GM12878 (cell line): ENCODE measurements around the gene DDX39A. TPM values are rescaled to one million over a fixed set of nuclear protein-coding genes. Genes with fewer than 3 reads are reported as not detected.

Experiments used
- ATF7 ChIP-seq: fragments of 450-650 bp; IDR thresholded peaks from 2 replicates; pipeline ENCODE4 v1.6.1; 2016; ENCODE audit warnings: low read depth, mild to moderate bottlenecking
- CBX3 ChIP-seq: fragments of 200-600 bp; sonication (generic); IDR thresholded peaks from 2 replicates; pipeline ENCODE4 v1.6.1; 2016; ENCODE audit warnings: low read depth, borderline replicate concordance
- CHD2 ChIP-seq: IDR thresholded peaks from 2 replicates; pipeline ENCODE4 v1.6.1; 2011; ENCODE audit warnings: low read depth, low read length, improper control_type of control experiment, borderline replicate concordance
- CREB1 ChIP-seq: IDR thresholded peaks from 2 replicates; pipeline ENCODE4 v1.6.1; 2012; ENCODE audit warnings: low read depth, mild to moderate bottlenecking, inconsistent platforms
- DPF2 ChIP-seq: fragments of 450-650 bp; IDR thresholded peaks from 2 replicates; pipeline ENCODE4 v1.6.1; 2017; ENCODE audit warnings: mild to moderate bottlenecking
- EED ChIP-seq: sonication (generic); IDR thresholded peaks from 2 replicates; pipeline ENCODE4 v1.6.1; 2016; ENCODE audit warnings: antibody characterized with exemption, low read depth
- ESRRA ChIP-seq: IDR thresholded peaks from 2 replicates; pipeline ENCODE4 v1.6.1; 2012; ENCODE audit warnings: mild to moderate bottlenecking, low read length, improper control_type of control experiment
- EZH2 ChIP-seq: IDR thresholded peaks from 2 replicates; pipeline ENCODE4 v1.6.1; 2012; ENCODE audit warnings: low read depth, mild to moderate bottlenecking, control low read depth, inconsistent platforms, low read length, borderline replicate concordance; ENCODE audit not compliant: control insufficient read depth
- FOXM1 ChIP-seq: IDR thresholded peaks from 2 replicates; pipeline ENCODE4 v1.6.1; 2012; ENCODE audit warnings: low read depth, mild to moderate bottlenecking, inconsistent platforms, low read length, moderate library complexity
- LARP7 ChIP-seq: fragments of 450-650 bp; IDR thresholded peaks from 2 replicates; pipeline ENCODE4 v1.6.1; 2017; ENCODE audit warnings: mild to moderate bottlenecking
- NFXL1 ChIP-seq: fragments of 450-650 bp; IDR thresholded peaks from 2 replicates; pipeline ENCODE4 v1.6.1; 2017; ENCODE audit warnings: antibody characterized with exemption, mild to moderate bottlenecking, borderline replicate concordance
- NFYA ChIP-seq: IDR thresholded peaks from 2 replicates; pipeline ENCODE4 v1.6.1; 2011; ENCODE audit warnings: low read depth, mild to moderate bottlenecking, low read length, improper control_type of control experiment, borderline replicate concordance
- NR2C2 ChIP-seq: IDR thresholded peaks from 2 replicates; pipeline ENCODE4 v1.6.1; 2011; ENCODE audit warnings: borderline replicate concordance, low read depth; ENCODE audit not compliant: control insufficient read depth, insufficient read length
- NR2F1 ChIP-seq: fragments of 450-650 bp; conservative IDR thresholded peaks from 2 replicates; pipeline ENCODE4 v1.6.1; 2017; ENCODE audit warnings: mild to moderate bottlenecking
- PML ChIP-seq: IDR thresholded peaks from 2 replicates; pipeline ENCODE4 v1.6.1; 2012; ENCODE audit warnings: low read length, inconsistent platforms
- POLR2A ChIP-seq: IDR thresholded peaks from 2 replicates; pipeline ENCODE4 v1.6.1; 2011; ENCODE audit warnings: low read depth, mild to moderate bottlenecking, low read length
- RB1 ChIP-seq: fragments of 450-650 bp; formaldehyde crosslinking; IDR thresholded peaks from 2 replicates; pipeline ENCODE4 v1.6.1; 2017; ENCODE audit warnings: mild to moderate bottlenecking, borderline replicate concordance
- RBBP5 ChIP-seq: fragments of 200-600 bp; sonication (generic); conservative IDR thresholded peaks from 2 replicates; pipeline ENCODE4 v1.6.1; 2016
- RCOR1 ChIP-seq: conservative IDR thresholded peaks from 2 replicates; pipeline ENCODE4 v1.6.1; 2012; ENCODE audit warnings: low read depth, low read length, improper control_type of control experiment
- RFX5 ChIP-seq: IDR thresholded peaks from 2 replicates; pipeline ENCODE4 v1.6.1; 2011; ENCODE audit warnings: low read depth, low read length, improper control_type of control experiment
- YBX1 ChIP-seq: fragments of 450-650 bp; IDR thresholded peaks from 2 replicates; pipeline ENCODE4 v1.6.1; 2016; ENCODE audit warnings: antibody characterized with exemption
- ZBED1 ChIP-seq: IDR thresholded peaks from 2 replicates; pipeline ENCODE4 v1.6.1; 2016; ENCODE audit warnings: borderline replicate concordance
- polyA plus RNA-seq, 11 experiments: library from polyadenylated mRNA; depleted of rRNA in 4 of 11; unstranded in 6 of 11; stranded (reverse) in 5 of 11; fragments of >200 nt; fragmentation: Nextera tagmentation in 4 of 11; fragmentation: Illumina TruSeq in 1 of 11; extraction: Ambion mirVana in 4 of 11; extraction: Trizol in 1 of 11; gene quantifications; 1 replicate in 1 of 11; 2 replicates in 10 of 11; pipeline versions ENCODE4 v1.2.1 to v1.2.3, GENCODE V29; 2011 to 2016; ENCODE audit warnings: inconsistent platforms in 2 of 11, missing spikeins in 2 of 11, low read depth in 1 of 11
- total RNA-seq, 4 experiments: library from RNA; depleted of rRNA in 3 of 4; stranded (reverse); fragments of >200 nt in 3 of 4; fragmentation: Illumina TruSeq in 1 of 4; extraction: Trizol in 1 of 4; gene quantifications; 2 replicates each; pipeline versions ENCODE4 v1.2.1 to v1.2.3, GENCODE V29; 2013 to 2021
- TF ChIP-seq, protein P1 (sequence below): fragments of 450-650 bp; IDR thresholded peaks from 2 replicates; pipeline ENCODE4 v1.6.1; 2017; ENCODE audit warnings: mild to moderate bottlenecking
- TF ChIP-seq, protein P2 (sequence below): fragments of 450-650 bp; IDR thresholded peaks from 2 replicates; pipeline ENCODE4 v1.6.1; 2017; ENCODE audit warnings: borderline replicate concordance
- TF ChIP-seq, protein P3 (sequence below): IDR thresholded peaks from 2 replicates; pipeline ENCODE4 v1.6.1; 2012; ENCODE audit warnings: improper control_type of control experiment, low read depth, low read length; ENCODE audit not compliant: insufficient replicate concordance

Gene DDX39A
- total and polyA plus RNA-seq, 10 of the 15 experiments (the other 5 are each of a cell fraction or from before 2014, with no cell fraction given) = 113 to 378 (median 224) TPM

DNA sequence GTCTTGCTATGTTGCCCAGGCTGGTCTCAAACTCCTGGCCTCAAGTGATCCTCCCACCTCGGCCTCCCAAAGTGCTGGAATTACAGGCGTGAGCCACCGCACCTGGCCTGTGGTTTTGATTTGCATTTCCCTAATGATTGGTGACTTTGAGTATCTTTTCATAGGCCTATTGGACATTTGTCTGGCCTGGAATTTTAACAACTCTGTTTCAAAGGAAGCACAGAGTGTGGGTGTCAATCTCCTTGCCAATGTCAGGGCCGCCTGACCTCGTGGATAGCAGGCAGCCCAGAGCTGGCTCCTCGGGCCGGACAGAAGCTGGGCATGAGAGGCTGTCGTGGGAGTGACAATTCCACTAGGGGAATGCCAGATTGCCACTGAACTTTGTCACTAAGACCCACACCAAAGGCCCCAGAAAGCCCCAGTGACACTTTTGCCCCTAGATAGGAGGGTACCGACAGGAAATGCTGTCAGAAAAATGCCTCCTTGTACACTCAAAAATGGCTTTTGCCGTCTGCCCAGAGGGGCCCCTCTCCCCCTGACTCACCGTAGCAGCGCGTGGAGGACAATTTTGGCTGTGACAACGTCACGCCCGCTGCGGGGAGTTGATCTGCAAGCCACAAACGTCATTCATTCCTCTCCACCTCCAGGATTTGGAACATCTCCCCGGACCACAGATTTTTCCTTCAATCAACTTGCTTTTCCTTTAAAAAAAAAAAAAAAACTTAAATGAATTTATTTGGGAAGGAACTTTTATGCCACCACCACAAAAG, 49.6 kb downstream of the DDX39A start (continued):
- TF ChIP-seq PML (peak; percentile 46; the same call in 1 of the 2 replicates), ATF7 (peak; percentile 86), CREB1 (peak; percentile 89), DPF2 (peak; percentile 91), EED (peak; percentile 87), EZH2 (no peak), RB1 (no peak), CBX3 (no peak), FOXM1 (peak; percentile 84; the same call in 1 of the 2 replicates), NFXL1 (no peak), ESRRA (no peak), ZBED1 (peak; percentile 64; the same call in 1 of the 2 replicates), LARP7 (no peak), RCOR1 (no peak), RFX5 (no peak), RBBP5 (no peak), CHD2 (peak; percentile 55; the same call in 1 of the 2 replicates), NR2F1 (peak; percentile 98), NR2C2 (no peak), NFYA (no peak), POLR2A (peak; percentile 44), YBX1 (no peak)
- TF ChIP-seq, protein P1, sequence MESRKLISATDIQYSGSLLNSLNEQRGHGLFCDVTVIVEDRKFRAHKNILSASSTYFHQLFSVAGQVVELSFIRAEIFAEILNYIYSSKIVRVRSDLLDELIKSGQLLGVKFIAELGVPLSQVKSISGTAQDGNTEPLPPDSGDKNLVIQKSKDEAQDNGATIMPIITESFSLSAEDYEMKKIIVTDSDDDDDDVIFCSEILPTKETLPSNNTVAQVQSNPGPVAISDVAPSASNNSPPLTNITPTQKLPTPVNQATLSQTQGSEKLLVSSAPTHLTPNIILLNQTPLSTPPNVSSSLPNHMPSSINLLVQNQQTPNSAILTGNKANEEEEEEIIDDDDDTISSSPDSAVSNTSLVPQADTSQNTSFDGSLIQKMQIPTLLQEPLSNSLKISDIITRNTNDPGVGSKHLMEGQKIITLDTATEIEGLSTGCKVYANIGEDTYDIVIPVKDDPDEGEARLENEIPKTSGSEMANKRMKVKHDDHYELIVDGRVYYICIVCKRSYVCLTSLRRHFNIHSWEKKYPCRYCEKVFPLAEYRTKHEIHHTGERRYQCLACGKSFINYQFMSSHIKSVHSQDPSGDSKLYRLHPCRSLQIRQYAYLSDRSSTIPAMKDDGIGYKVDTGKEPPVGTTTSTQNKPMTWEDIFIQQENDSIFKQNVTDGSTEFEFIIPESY = no peak
- TF ChIP-seq, protein P2, sequence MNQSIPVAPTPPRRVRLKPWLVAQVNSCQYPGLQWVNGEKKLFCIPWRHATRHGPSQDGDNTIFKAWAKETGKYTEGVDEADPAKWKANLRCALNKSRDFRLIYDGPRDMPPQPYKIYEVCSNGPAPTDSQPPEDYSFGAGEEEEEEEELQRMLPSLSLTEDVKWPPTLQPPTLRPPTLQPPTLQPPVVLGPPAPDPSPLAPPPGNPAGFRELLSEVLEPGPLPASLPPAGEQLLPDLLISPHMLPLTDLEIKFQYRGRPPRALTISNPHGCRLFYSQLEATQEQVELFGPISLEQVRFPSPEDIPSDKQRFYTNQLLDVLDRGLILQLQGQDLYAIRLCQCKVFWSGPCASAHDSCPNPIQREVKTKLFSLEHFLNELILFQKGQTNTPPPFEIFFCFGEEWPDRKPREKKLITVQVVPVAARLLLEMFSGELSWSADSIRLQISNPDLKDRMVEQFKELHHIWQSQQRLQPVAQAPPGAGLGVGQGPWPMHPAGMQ = no peak
- TF ChIP-seq, protein P3, sequence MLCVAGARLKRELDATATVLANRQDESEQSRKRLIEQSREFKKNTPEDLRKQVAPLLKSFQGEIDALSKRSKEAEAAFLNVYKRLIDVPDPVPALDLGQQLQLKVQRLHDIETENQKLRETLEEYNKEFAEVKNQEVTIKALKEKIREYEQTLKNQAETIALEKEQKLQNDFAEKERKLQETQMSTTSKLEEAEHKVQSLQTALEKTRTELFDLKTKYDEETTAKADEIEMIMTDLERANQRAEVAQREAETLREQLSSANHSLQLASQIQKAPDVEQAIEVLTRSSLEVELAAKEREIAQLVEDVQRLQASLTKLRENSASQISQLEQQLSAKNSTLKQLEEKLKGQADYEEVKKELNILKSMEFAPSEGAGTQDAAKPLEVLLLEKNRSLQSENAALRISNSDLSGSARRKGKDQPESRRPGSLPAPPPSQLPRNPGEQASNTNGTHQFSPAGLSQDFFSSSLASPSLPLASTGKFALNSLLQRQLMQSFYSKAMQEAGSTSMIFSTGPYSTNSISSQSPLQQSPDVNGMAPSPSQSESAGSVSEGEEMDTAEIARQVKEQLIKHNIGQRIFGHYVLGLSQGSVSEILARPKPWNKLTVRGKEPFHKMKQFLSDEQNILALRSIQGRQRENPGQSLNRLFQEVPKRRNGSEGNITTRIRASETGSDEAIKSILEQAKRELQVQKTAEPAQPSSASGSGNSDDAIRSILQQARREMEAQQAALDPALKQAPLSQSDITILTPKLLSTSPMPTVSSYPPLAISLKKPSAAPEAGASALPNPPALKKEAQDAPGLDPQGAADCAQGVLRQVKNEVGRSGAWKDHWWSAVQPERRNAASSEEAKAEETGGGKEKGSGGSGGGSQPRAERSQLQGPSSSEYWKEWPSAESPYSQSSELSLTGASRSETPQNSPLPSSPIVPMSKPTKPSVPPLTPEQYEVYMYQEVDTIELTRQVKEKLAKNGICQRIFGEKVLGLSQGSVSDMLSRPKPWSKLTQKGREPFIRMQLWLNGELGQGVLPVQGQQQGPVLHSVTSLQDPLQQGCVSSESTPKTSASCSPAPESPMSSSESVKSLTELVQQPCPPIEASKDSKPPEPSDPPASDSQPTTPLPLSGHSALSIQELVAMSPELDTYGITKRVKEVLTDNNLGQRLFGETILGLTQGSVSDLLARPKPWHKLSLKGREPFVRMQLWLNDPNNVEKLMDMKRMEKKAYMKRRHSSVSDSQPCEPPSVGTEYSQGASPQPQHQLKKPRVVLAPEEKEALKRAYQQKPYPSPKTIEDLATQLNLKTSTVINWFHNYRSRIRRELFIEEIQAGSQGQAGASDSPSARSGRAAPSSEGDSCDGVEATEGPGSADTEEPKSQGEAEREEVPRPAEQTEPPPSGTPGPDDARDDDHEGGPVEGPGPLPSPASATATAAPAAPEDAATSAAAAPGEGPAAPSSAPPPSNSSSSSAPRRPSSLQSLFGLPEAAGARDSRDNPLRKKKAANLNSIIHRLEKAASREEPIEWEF = no peak
